ENCODE measurements around the gene SLC36A4. TPM values are rescaled to one million over a fixed set of nuclear protein-coding genes. Genes with fewer than 3 reads are reported as not detected.
"Not testable (repeated sequence)": the region's sequence is repeated elsewhere in the genome, so short reads cannot be mapped to it uniquely, and the experiment has no call there.

The SLC36A4 gene
- 23.3 and 25.3 TPM in 2 replicates for total RNA-seq
- long read RNA-seq, full-length matches to known transcripts = 18 of 30 reads
- long read RNA-seq, partial matches to known transcripts = 2 of 30 reads
- long read RNA-seq, other reads (novel, unspliced or antisense) = 10 of 30 reads

DNA sequence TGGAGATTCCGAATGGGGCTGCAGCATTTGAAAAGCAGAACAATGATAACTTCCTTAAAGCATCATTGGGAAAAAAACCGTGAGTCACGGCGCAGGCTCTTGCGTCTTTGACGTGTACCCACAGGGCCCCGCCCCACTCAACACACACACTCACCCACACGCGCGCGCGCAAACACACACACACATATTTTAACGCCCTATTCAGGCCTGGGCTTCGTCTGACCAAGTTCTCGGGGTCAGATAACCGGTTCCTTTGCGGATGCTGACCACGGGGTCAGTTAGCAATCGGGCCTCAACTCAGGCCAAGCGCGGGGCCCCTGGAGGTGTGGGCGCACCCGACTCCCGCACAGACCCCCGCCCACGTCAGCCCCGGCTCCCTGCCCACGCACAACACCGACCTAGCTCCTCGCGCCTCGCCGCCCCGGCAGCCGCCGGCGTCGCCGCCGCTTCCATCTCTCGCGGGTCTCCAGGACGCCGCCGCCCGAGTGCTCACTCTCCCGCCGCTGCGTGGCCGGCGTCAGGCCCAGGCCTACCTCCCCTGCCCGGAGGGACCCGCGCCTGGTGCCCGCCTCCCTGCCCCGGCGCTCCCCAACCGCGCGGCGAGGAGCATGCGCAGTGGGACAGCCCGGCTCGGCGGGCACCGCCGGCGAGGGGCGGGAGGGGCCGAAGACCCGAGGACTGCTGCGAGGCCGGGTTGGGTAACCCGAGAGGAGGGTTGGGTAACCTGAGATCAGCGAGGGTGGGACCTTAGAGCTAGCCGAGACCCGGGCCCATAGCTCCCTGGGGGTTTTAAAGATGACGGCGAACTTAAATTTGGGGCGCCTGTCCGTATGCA lies at the start of gene SLC36A4:
TSS of gene SLC36A4 (minus strand) at position 612 of the 835 bp plus-strand sequence. CDS start at position 453, 159 bp downstream.
- DNase-seq (ENCODE audit: extremely low spot score, unreplicated experiment) = peak; percentile 94
- Mint-ChIP-seq H3K36me3 (ENCODE audit: unreplicated experiment) (no peaks in the 10 kb centered on the region), H3K27ac (ENCODE audit: unreplicated experiment) (peak within 1 kb of the TSS; percentile 94), H3K4me3 (ENCODE audit: unreplicated experiment) (peak within 1 kb of the TSS; percentile 92), H3K9me3 (ENCODE audit: unreplicated experiment) (no peaks in the 10 kb centered on the region), H3K4me1 (ENCODE audit: unreplicated experiment) (peaks cover 2% of the 10 kb centered on the region), H3K27me3 (ENCODE audit: unreplicated experiment) (peaks cover 31% of the 10 kb centered on the region)
- TF ChIP-seq, protein P1, sequence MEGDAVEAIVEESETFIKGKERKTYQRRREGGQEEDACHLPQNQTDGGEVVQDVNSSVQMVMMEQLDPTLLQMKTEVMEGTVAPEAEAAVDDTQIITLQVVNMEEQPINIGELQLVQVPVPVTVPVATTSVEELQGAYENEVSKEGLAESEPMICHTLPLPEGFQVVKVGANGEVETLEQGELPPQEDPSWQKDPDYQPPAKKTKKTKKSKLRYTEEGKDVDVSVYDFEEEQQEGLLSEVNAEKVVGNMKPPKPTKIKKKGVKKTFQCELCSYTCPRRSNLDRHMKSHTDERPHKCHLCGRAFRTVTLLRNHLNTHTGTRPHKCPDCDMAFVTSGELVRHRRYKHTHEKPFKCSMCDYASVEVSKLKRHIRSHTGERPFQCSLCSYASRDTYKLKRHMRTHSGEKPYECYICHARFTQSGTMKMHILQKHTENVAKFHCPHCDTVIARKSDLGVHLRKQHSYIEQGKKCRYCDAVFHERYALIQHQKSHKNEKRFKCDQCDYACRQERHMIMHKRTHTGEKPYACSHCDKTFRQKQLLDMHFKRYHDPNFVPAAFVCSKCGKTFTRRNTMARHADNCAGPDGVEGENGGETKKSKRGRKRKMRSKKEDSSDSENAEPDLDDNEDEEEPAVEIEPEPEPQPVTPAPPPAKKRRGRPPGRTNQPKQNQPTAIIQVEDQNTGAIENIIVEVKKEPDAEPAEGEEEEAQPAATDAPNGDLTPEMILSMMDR (IDR thresholded peaks at IDR 0.05) = no peak

DNA sequence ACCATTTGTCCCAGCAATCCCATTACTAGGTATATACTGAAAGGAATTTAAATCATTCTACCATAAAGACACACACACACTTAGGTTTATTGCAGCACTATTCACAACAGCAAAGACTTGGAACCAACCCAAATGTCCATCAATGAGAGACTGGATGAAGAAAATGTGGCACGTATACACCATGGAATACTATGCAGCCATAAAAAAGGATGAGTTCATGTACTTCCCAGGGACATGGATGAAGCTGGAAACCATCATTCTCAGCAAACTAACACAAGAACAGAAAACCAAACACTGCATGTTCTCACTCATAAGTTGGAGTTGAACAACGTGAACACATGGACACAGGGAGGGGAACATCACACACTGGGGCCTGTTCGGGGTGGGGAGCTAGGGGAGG lies 49.0 kb upstream of the SLC36A4 start:
- not testable (repeated sequence) for DNase-seq (ENCODE audit: extremely low spot score, unreplicated experiment); H3K4me3 Mint-ChIP-seq (ENCODE audit: unreplicated experiment); H3K9me3 Mint-ChIP-seq (ENCODE audit: unreplicated experiment); H3K4me1 Mint-ChIP-seq (ENCODE audit: unreplicated experiment); H3K27ac Mint-ChIP-seq (ENCODE audit: unreplicated experiment); H3K36me3 Mint-ChIP-seq (ENCODE audit: unreplicated experiment)
- peaks cover 60% of the 10 kb centered on the region for H3K27me3 Mint-ChIP-seq (ENCODE audit: unreplicated experiment)

DNA sequence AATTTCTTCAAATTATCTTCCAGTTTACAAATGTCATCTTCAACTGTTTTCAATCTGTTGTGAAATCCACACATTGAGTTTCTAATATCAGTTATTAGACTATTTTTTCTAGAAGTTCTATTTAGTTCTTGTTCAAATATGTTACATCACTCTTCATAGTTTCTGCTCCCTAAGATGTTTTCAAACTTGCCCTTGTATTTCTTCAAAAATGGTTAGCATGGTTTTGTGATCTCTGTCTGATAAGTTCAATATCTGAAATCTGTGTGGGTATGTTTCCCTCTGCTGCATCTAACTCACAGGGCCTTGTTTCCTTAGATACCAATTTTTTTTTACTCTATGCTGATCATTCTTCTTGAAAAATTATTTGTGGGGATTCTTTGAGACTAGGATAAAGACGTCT lies 46.2 kb upstream of the SLC36A4 start:
- Mint-ChIP-seq H3K4me3 (ENCODE audit: unreplicated experiment) (no peak overlapping the region), H3K4me1 (ENCODE audit: unreplicated experiment) (no peaks in the 10 kb centered on the region), H3K27ac (ENCODE audit: unreplicated experiment) (no peak overlapping the region), H3K36me3 (ENCODE audit: unreplicated experiment) (no peaks in the 10 kb centered on the region), H3K9me3 (ENCODE audit: unreplicated experiment) (no peaks in the 10 kb centered on the region), H3K27me3 (ENCODE audit: unreplicated experiment) (peaks cover 68% of the 10 kb centered on the region)
- DNase-seq (ENCODE audit: extremely low spot score, unreplicated experiment) = no peak
- TF ChIP-seq, protein P1 (IDR thresholded peaks at IDR 0.05) = no peak

DNA sequence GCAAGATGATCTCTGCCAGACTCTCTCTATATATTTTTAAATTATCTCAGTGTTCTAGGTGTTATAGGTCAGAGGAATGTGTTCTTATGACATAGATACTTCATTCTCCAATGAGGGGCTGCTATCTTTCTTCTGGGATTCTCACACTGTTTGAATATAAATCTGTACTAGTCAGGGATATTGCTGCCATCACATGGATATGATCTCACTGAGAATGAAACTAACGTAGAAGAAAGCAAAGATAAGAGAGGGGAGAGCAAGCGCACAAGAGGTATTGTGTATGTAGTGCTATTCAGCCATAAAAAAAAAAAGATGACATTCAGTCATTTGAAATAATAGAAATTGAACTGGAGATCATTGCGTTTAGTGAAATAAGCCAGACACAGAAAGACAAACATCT lies 42.2 kb upstream of the SLC36A4 start:
- H3K36me3 Mint-ChIP-seq (ENCODE audit: unreplicated experiment) = no peaks in the 10 kb centered on the region
- no peaks in the 10 kb centered on the region for H3K4me1 Mint-ChIP-seq (ENCODE audit: unreplicated experiment)
- peaks cover 81% of the 10 kb centered on the region for H3K27me3 Mint-ChIP-seq (ENCODE audit: unreplicated experiment)
- H3K4me3 Mint-ChIP-seq (ENCODE audit: unreplicated experiment) = no peak overlapping the region
- no peak for DNase-seq (ENCODE audit: extremely low spot score, unreplicated experiment)
- no peak overlapping the region for H3K27ac Mint-ChIP-seq (ENCODE audit: unreplicated experiment)
- TF ChIP-seq, protein P1 (IDR thresholded peaks at IDR 0.05) = no peak
- H3K9me3 Mint-ChIP-seq (ENCODE audit: unreplicated experiment) = no peaks in the 10 kb centered on the region

DNA sequence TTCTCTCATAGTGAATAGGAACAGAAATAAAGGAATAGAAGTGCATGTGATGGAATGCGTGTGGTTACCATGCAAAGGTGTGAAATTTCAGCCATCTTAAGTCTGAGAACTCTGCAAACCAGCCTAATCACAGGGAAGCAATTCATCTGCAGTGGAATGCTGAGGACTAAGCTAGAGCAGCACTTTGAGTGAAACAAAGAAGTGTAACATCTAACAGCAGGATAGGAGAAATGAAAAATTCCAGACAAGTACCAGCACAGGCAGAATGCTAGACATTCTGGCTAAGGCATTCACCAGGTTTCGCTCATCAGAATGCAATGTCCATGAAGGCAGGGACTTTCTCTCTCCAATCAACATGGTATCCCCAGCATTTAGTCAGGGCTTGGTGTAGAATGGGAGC lies 41.2 kb upstream of the SLC36A4 start:
- no peaks in the 10 kb centered on the region for H3K36me3 Mint-ChIP-seq (ENCODE audit: unreplicated experiment)
- no peaks in the 10 kb centered on the region for H3K9me3 Mint-ChIP-seq (ENCODE audit: unreplicated experiment)
- H3K27me3 Mint-ChIP-seq (ENCODE audit: unreplicated experiment) = peaks cover 74% of the 10 kb centered on the region
- DNase-seq (ENCODE audit: extremely low spot score, unreplicated experiment) = no peak
- TF ChIP-seq, protein P1 (IDR thresholded peaks at IDR 0.05) = no peak
- H3K4me3 Mint-ChIP-seq (ENCODE audit: unreplicated experiment) = no peak overlapping the region
- no peak overlapping the region for H3K27ac Mint-ChIP-seq (ENCODE audit: unreplicated experiment)
- no peaks in the 10 kb centered on the region for H3K4me1 Mint-ChIP-seq (ENCODE audit: unreplicated experiment)

Data from osteocyte (in vitro differentiated cells).